Chondrocyte (in vitro differentiated cells): ENCODE results near the gene NDUFS6. TPM values are rescaled to one million over a fixed set of nuclear protein-coding genes. Genes with fewer than 3 reads are reported as not detected.
"Not testable (repeated sequence)": the region's sequence is repeated elsewhere in the genome, so short reads cannot be mapped to it uniquely, and the experiment has no call there.

ENCODE experiments used
- DNase-seq: peaks from one replicate; pipeline ENCODE4 v3.0.0; 2021; ENCODE audit warnings: mixed read lengths, low spot score
- H3K27ac Mint-ChIP-seq: one replicate; pipeline ENCODE4 v1.8.0; 2021; ENCODE audit warnings: mild to moderate bottlenecking, moderate library complexity, mixed read lengths; ENCODE audit not compliant: unreplicated experiment
- H3K27me3 Mint-ChIP-seq: 2 replicates; pipeline ENCODE4 v1.8.0; 2021; ENCODE audit warnings: low read depth, mixed read lengths
- H3K36me3 Mint-ChIP-seq: 2 replicates; pipeline ENCODE4 v1.8.0; 2021; ENCODE audit warnings: low read depth, mixed read lengths
- H3K4me1 Mint-ChIP-seq: 2 replicates; pipeline ENCODE4 v1.8.0; 2021; ENCODE audit warnings: low read depth, mild to moderate bottlenecking, mixed read lengths
- H3K4me3 Mint-ChIP-seq: one replicate; pipeline ENCODE4 v1.8.0; 2021; ENCODE audit warnings: mild to moderate bottlenecking, moderate library complexity, mixed read lengths; ENCODE audit not compliant: unreplicated experiment
- H3K9me3 Mint-ChIP-seq: 2 replicates; pipeline ENCODE4 v1.8.0; 2021; ENCODE audit warnings: low read depth, mixed read lengths
- CTCF ChIP-seq: fragments of 200-600 bp; sonication (generic); IDR thresholded peaks from 2 replicates; pipeline ENCODE4 v1.5.0; 2021; ENCODE audit warnings: antibody characterized with exemption, mild to moderate bottlenecking, moderate library complexity
- total RNA-seq: library from RNA; stranded (reverse); gene quantifications from 3 replicates; pipeline ENCODE4 v1.2.1, GENCODE V29; 2021

Gene NDUFS6
- total RNA-seq, 1 donor from 2014 or later, result 25.7 TPM

GRCh38 chr5:1788200-1788599 is 13.0 kb upstream of the NDUFS6 start:
- no peak for DNase-seq
- H3K27ac Mint-ChIP-seq, result no peak overlapping the region
- H3K36me3 Mint-ChIP-seq, result no peaks in the 10 kb centered on the region
- peaks cover 17% of the 10 kb centered on the region for H3K4me1 Mint-ChIP-seq
- TF ChIP-seq CTCF, result no peak
- H3K9me3 Mint-ChIP-seq, result peaks cover 3% of the 10 kb centered on the region
- H3K4me3 Mint-ChIP-seq, result no peak overlapping the region
- peaks cover 7% of the 10 kb centered on the region for H3K27me3 Mint-ChIP-seq

- TF ChIP-seq CTCF, result no peak
- peaks cover 21% of the 10 kb centered on the region for H3K4me1 Mint-ChIP-seq
- H3K4me3 Mint-ChIP-seq, result no peak overlapping the region
- no peaks in the 10 kb centered on the region for H3K36me3 Mint-ChIP-seq
- peaks cover 7% of the 10 kb centered on the region for H3K27me3 Mint-ChIP-seq
- no peak for DNase-seq
- H3K27ac Mint-ChIP-seq, result no peak overlapping the region
- H3K9me3 Mint-ChIP-seq, result peaks cover 3% of the 10 kb centered on the region
Measured at GRCh38 chr5:1788828-1789227, 12.4 kb upstream of the NDUFS6 start.

- DNase-seq, H3K4me3 Mint-ChIP-seq, H3K27me3 Mint-ChIP-seq, H3K27ac Mint-ChIP-seq, H3K9me3 Mint-ChIP-seq, H3K36me3 Mint-ChIP-seq: not testable (repeated sequence)
- peaks cover 21% of the 10 kb centered on the region for H3K4me1 Mint-ChIP-seq
Measured at GRCh38 chr5:1789438-1789833, 11.8 kb upstream of the NDUFS6 start.

- no peaks in the 10 kb centered on the region for H3K27me3 Mint-ChIP-seq
- H3K4me1 Mint-ChIP-seq, result peaks cover 26% of the 10 kb centered on the region
- peaks cover 3% of the 10 kb centered on the region for H3K9me3 Mint-ChIP-seq
- DNase-seq, result no peak
- no peak overlapping the region for H3K27ac Mint-ChIP-seq
- no peak for TF ChIP-seq CTCF
- H3K4me3 Mint-ChIP-seq, result no peak overlapping the region
- no peaks in the 10 kb centered on the region for H3K36me3 Mint-ChIP-seq
Measured at GRCh38 chr5:1789834-1790471, 11.3 kb upstream of the NDUFS6 start.

GRCh38 chr5:1791176-1791575 is 10.0 kb upstream of the NDUFS6 start:
- Mint-ChIP-seq H3K36me3 (no peaks in the 10 kb centered on the region), H3K4me1 (peaks cover 32% of the 10 kb centered on the region), H3K9me3 (peaks cover 3% of the 10 kb centered on the region), H3K27me3 (no peaks in the 10 kb centered on the region), H3K27ac (no peak overlapping the region), H3K4me3 (no peak overlapping the region)
- no peak for TF ChIP-seq CTCF
- DNase-seq, result no peak

- no peak for TF ChIP-seq CTCF
- Mint-ChIP-seq H3K36me3 (peaks cover 2% of the 10 kb centered on the region), H3K4me3 (no peak overlapping the region), H3K9me3 (peaks cover 3% of the 10 kb centered on the region), H3K27ac (peak overlapping the region; percentile 53), H3K27me3 (no peaks in the 10 kb centered on the region), H3K4me1 (peaks cover 32% of the 10 kb centered on the region)
- DNase-seq, result no peak
Measured at GRCh38 chr5:1792842-1793266, 8.4 kb upstream of the NDUFS6 start.
